Measurements from ENCODE around the gene BMAL1. TPM values are rescaled to one million over a fixed set of nuclear protein-coding genes. Genes with fewer than 3 reads are reported as not detected.

Gene BMAL1
- total RNA-seq, 4 donors from 2014 or later = 21.4 to 39.5 (median 22.3) TPM

GRCh38 chr11:13344818-13345217 lies 67.2 kb downstream of the BMAL1 start:
- WGBS, 2 donors = 100% methylated on average over 1 of the region's 1 CpG; no CpG with 5 or more reads in 1 of the 2 donors
- Histone ChIP-seq H3K27me3 (no peaks in the 10 kb centered on the region), H3K36me3 (peaks cover 0 to 8% (median 4%) of the 10 kb centered on the region in 3 donors), H3K9me3 (no peaks in the 10 kb centered on the region), H3K4me1 (peaks cover 0 to 25% (median 0%) of the 10 kb centered on the region in 3 donors), H3K27ac (no peak overlapping the region), H3K4me3 (no peak overlapping the region)
- TF ChIP-seq CTCF (IDR thresholded peaks at IDR 0.05) = no peak
- intact Hi-C loops (cut with DNase I) = loop anchor here (5.0 kb wide), 3 partner anchors 88 to 383 kb away; no protein-coding TSS in a partner anchor
- no peak for DNase-seq

GRCh38 chr11:13346470-13346869 lies 68.9 kb downstream of the BMAL1 start:
- no peak for TF ChIP-seq POLR2A (IDR thresholded peaks at IDR 0.05)
- no peak for TF ChIP-seq CTCF (IDR thresholded peaks at IDR 0.05)
- WGBS, 2 donors = 92 to 93% methylated on average over 5 of the region's 5 CpGs
- Histone ChIP-seq H3K4me3 (no peak overlapping the region), H3K27me3 (no peaks in the 10 kb centered on the region), H3K4me1 (peaks cover 0 to 12% (median 0%) of the 10 kb centered on the region in 3 donors), H3K36me3 (peaks cover 0 to 24% (median 4%) of the 10 kb centered on the region in 3 donors), H3K27ac (no peak overlapping the region), H3K9me3 (no peaks in the 10 kb centered on the region)
- no peak for DNase-seq
- intact Hi-C loops (cut with DNase I) = loop anchor here (5.0 kb wide), 1 partner anchor 384 kb away; no protein-coding TSS in a partner anchor

DNA sequence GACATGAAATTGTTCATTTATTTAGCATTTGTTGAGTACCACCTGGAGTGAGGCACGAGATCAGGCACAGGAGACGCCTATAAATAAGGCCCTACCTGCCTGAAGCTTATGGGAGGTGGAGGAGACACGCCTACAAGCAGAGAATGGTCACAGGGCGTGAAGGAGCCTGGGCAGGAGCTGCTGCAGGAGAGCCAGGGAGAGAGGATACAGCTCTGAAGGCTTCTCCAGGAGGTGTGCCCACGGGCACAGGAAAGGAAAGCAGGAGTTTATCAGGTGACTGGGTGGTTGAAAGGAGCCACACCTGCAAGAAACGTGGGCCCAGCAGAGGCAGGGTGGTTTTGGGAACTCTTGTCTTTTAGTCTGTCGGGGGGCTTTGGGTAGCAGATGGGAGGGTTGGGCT lies 70.3 kb downstream of the BMAL1 start:
- 35 to 51% methylated on average over 7 of the region's 7 CpGs for WGBS, 2 donors
- TF ChIP-seq CTCF (IDR thresholded peaks at IDR 0.05) (no peak), POLR2A (IDR thresholded peaks at IDR 0.05) (no peak)
- Histone ChIP-seq H3K4me3 (no peak overlapping the region), H3K27ac (no peak overlapping the region), H3K36me3 (peaks cover 0 to 37% (median 4%) of the 10 kb centered on the region in 3 donors), H3K27me3 (no peaks in the 10 kb centered on the region), H3K4me1 (peaks cover 0 to 11% (median 0%) of the 10 kb centered on the region in 3 donors), H3K9me3 (no peaks in the 10 kb centered on the region)
- DNase-seq = no peak
- intact Hi-C loops (cut with DNase I) = loop anchor here (5.0 kb wide), 1 partner anchor 386 kb away; no protein-coding TSS in a partner anchor

GRCh38 chr11:13348305-13348704 lies 70.7 kb downstream of the BMAL1 start:
- TF ChIP-seq CTCF (IDR thresholded peaks at IDR 0.05) (no peak), POLR2A (IDR thresholded peaks at IDR 0.05) (no peak)
- peaks cover 0 to 41% (median 4%) of the 10 kb centered on the region in 3 donors for H3K36me3 ChIP-seq
- intact Hi-C loops (cut with DNase I) = loop anchor here (5.0 kb wide), 1 partner anchor 386 kb away; no protein-coding TSS in a partner anchor
- no peak overlapping the region for H3K4me3 ChIP-seq
- no peaks in the 10 kb centered on the region for H3K9me3 ChIP-seq
- no peak overlapping the region for H3K27ac ChIP-seq
- H3K4me1 ChIP-seq = peaks cover 0 to 11% (median 0%) of the 10 kb centered on the region in 3 donors
- 77 to 83% methylated on average over 3 of the region's 3 CpGs for WGBS, 2 donors
- no peak for DNase-seq
- no peaks in the 10 kb centered on the region for H3K27me3 ChIP-seq

DNA sequence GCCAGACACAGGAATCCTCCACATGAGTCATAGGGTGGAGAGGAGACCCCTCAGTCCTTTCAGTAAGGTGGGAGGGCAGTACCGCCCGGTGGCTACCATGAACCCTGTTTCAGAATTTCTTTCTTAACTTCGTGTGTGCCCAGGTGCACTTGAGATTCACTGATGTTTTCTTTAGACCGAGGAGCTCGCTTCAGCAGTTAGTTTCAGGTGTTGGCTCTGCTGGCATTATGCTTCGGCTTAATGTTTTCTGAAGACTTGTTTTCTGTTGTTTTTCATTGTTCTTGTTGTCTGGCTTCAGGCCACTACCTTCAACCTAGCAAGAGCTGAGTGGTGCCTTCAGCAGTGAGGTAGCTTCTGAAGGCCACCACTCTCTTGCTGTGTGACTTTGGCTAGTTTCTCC lies 71.5 kb downstream of the BMAL1 start:
- Histone ChIP-seq H3K27ac (no peak overlapping the region), H3K27me3 (no peaks in the 10 kb centered on the region), H3K36me3 (peaks cover 0 to 47% (median 4%) of the 10 kb centered on the region in 3 donors), H3K4me1 (peaks cover 0 to 11% (median 0%) of the 10 kb centered on the region in 3 donors), H3K9me3 (no peaks in the 10 kb centered on the region), H3K4me3 (no peak overlapping the region)
- TF ChIP-seq POLR2A (IDR thresholded peaks at IDR 0.05) (no peak), CTCF (IDR thresholded peaks at IDR 0.05) (no peak)
- 81 to 91% methylated on average over 6 of the region's 6 CpGs for WGBS, 2 donors
- intact Hi-C loops (cut with DNase I) = loop anchor here (5.0 kb wide), 1 partner anchor 387 kb away; no protein-coding TSS in a partner anchor
- no peak for DNase-seq
